ENCODE data around the gene PLEKHA1.

Gene PLEKHA1

DNA sequence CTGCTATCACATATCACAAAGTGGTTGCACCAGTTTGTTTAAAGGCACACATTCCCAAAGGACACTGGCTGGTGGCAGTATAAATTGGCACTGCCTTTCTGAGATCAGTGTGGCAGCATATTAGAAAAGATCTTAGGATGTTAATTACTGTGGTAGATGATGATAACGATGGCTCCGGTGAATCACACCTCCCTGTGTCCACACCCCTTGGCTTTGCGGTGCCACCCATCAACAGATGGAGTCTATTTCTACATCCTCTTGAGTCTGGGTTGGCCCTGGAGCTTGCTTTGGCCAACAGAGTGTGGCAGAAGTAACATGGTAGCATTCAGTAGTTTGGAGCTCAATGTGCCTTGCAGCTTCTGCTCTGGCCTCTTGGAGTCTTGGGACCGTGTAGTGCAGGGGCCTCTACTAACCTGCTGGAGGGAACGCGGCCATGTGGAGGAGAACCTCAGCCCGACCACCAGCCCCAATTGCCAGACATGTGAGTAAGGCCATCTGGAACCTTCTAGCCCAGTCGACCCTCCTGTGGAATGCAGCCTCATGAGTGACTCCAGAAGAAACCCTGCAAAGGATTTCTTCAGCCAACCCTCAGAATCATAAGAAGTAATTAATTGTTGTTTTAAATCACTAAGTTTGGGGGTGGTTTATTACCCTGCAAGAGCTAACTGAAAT, 27.2 kb upstream of the PLEKHA1 start:
- no peak for DNase-seq

DNA sequence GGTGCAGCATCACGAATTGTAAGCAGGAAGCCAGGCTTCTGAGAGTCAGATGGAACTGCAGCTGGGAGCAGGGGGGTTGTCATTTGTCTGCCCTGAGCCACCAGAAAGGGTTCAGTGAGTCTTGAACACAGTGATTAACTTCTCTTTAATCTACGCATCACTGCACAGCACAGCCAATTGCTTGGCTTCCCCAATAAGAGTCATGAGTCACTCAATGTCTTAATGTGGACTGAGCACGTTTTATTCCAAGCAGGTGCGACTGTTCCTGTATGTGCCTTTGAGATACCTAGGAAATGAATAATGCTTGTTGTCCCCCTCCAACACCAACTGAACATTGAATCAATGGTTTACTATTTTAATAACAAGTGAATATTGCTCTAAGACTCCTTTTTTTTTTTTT, 26.0 kb upstream of the PLEKHA1 start:
- no peak for DNase-seq

DNA sequence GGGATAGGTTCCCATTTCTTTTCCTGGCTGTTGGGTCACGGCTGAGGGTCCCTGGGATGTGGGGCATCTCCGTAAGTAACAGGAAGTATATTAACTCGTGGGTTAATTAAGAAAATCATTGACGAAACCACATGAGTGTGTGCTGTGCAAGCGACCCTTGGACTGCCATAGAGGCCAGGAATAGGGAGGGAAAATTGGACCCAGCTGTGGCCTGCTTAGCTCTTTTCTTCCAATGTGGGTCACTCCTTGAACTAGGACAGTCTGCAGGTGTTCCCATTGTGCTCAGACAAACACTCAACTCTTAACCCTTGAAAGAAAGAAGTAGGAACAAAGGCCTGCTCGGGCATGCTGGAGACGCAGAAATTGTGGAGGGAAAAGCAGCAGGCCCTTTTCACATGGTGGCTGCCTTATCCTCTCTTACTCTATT, 25.6 kb upstream of the PLEKHA1 start:
- DNase-seq, result no peak

DNA sequence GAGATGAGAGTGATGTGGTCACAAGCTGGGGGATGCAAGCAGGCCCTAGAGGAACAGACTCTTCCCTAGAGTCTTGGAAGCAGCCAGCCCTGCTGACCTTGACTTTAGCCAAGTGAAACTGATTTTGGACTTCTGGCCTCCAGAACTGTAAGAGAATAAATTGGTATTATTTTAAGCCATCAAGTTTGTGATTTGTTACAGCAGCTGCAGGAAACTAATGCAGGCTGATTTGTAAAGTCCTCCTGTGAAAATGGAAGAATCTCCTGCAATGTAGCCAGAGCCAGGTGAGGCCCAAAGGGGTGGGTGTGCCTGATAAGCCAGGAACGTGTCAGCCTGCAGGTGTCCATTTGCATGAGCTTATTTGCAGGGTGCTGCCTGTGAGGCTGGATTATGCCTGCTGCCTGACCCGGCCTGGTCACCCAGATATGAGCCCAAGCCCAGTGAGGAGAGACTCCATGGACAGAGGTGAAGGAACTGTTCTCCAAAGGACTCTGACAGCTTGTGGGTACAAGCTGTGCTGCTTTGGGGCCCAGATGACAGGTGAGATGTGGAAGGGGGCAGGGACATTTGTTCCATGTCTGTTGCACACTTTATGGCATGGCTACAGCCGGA, 24.6 kb upstream of the PLEKHA1 start:
- no peak for DNase-seq

DNA sequence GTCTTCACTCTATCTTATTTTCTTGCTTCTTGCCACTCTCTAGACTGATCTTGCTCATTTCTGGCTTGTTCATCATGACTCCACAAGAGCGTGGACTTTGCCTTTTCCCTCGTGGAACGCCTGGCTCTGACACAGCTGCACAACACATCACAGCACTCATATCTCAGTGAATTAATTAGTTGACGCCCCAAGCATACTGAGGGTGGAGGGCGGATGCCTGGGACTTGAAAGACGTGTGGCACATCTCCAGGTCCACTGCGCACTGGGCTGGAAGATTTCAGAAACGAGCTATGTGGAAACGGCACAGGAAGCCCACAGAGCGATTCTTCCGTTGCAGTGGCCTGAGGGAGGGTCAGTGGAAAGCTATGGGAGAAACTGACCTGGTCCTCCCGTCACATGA, 23.6 kb upstream of the PLEKHA1 start:
- no peak for DNase-seq

DNA sequence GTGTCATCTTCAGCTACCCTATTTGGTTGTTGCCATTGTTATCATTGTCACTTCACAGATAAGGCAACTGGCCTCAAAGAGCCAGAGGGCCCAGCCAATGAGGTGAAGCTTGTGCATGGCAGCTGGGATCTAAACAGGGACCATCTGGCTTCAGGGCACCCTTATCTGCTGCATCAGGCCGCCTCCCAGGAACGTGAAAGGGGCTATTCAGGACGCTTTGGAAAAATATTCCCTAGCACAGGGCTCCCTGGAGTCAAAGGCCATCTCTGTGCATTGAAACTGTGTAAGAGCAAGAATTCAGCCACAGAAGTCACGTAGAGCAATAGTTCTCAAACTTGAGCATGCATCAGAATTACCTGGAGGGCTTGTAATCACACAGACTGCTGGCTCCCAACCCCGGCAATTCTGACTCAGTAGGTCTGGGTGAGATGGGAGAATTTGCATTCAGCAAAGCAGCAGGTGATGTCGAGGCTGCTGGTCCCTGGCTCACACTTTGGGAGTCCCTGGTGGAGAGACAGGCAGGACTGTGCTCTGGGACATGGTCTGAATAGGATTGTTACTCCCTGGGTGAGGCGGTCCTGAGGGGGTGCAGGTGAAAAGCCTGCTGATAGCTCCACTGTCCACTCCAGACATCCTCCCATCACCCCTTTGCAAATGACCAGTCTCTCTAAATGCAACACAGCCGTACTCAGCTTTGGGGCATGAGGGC, 21.5 kb upstream of the PLEKHA1 start:
- no peak for DNase-seq

DNA sequence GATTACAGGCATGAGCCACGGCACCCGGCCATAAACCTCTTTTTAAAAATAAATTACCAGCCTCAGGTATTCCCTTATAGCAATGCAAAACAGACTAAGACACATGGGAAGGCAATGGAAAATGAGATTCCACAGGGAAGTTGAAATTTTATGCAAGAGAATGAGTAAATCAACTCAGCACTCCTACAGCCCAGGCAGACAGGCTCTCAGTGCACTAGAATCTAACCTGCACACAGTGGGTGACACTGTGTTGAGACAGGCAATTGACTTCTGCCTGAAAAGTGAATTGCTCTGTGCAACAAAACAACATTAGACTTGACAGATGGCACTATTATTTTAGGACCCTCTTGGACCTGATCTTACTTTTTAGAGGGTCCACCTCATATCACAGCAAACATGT, 20.1 kb upstream of the PLEKHA1 start:
- DNase-seq, result no peak

DNA sequence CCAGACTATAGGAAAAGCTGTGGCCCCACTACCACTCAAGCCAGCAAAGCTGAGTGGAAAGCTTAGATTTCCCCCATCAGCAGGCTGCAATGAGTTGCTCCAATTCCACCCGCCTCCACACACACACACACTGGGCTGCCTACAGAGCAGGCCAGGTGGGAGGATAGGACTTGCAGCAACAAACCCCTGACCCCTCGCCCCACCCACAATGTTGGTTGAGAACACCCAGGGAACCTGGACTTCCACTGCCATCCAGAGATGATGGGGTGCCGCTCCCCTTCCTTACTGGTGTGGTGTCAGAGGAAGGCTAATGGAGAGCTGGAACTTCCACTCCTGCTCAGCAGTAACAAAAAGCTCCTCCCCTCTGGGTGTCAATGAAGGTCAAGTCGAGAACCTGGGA, 16.8 kb upstream of the PLEKHA1 start:
- no peak for DNase-seq

DNA sequence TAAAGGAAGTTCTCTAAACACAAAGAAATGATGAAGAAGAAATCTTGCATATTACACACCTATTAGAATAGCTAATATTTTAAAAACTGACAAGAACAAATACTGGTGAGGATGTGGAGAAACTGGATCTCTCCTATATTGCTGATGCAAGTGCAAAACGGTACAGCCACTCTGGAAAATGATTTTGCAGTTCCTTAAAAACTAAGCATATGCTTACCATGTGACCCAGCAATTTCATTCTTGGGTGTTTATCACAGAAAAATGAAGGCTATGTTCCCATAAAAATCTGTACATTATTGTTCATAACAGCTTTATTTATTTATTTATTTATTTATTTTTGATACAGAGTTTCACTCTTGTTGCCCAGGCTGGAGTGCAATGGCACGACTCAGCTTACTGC, 14.9 kb upstream of the PLEKHA1 start:
- DNase-seq, result no peak

DNA sequence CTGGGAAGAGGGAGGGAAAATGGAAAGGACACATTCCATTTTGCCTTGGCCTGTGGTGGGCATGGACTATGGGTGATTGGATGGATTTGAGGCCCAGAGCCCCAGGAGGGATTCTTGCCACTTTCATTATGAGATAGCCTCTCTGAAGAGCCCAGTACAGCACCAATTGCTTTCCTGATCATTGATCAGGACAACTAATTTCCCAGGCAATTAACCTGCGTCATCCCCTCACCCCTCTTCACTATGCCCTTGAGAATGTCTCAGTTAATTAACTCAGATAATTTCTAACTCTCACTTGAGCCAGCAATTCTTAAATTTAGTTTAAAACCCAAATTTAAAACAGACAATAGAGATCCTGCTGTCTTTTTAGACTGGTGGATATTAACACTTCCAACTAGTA, 13.5 kb upstream of the PLEKHA1 start:
- no peak for DNase-seq

DNA sequence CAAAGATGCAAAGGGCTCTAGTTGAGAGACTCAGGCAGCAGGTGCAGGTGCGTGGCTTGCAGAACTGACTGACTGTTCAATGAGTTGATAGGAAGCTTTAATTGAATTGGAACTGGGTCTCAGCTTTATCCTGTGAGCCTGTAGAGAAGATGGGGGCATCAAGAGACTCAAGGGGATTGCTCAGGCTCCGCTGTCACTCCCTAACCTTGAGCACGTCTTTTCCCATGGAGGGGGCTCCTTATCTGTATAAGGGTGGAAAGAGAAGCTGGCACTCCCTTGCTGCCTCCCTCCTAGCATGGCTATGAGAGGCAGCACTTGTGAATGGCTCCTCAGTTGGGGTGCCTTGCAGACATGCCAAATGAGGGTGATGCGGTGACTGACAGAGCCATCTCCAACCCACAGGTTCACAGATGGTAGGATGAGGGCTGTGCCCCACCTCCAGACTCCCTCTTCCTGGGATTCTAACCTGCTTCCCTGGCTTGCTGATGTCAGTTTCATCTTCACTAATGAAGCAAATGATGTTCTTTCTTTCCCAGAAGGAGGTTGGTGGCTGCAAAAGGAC, 12.4 kb upstream of the PLEKHA1 start:
- DNase-seq, result no peak

DNA sequence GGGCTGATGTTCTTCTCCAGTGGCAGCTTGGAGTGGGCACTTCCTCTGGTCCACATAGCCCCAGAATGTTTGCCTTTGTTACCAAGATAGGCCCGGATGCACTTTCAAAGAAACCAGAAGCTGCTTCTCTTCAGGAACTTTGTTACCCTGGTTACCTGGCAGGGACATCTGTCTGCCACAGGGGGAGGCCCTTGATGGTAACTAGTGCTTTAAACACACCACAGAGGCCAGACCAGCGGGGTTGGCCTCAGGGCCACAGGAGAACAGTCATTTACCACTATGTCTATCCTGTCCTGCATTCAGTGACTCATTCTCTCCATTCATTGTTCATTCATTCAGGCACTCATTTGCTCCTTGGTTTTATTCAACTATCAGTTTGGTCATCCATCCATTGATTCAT, 11.9 kb upstream of the PLEKHA1 start:
- no peak for DNase-seq

DNA sequence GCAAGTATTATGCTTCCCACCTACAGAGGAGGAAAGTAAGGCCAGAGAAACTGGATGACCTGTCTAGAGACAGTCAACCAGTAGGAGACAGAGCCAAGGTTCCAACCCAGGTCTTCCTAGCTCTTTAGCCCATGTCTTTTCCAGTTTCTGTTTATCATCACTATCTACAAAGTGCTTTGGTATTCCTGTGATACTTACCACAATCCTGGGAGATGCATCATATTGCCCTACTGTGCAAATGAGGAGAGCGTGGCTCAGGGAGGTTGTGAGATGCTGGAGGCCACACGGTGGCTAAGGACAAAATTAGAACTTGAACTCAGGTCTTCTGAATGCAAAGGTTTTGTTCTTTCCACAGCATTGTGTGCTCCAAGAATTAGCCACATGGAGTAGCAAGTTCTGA, 11.2 kb upstream of the PLEKHA1 start:
- DNase-seq, result no peak

DNA sequence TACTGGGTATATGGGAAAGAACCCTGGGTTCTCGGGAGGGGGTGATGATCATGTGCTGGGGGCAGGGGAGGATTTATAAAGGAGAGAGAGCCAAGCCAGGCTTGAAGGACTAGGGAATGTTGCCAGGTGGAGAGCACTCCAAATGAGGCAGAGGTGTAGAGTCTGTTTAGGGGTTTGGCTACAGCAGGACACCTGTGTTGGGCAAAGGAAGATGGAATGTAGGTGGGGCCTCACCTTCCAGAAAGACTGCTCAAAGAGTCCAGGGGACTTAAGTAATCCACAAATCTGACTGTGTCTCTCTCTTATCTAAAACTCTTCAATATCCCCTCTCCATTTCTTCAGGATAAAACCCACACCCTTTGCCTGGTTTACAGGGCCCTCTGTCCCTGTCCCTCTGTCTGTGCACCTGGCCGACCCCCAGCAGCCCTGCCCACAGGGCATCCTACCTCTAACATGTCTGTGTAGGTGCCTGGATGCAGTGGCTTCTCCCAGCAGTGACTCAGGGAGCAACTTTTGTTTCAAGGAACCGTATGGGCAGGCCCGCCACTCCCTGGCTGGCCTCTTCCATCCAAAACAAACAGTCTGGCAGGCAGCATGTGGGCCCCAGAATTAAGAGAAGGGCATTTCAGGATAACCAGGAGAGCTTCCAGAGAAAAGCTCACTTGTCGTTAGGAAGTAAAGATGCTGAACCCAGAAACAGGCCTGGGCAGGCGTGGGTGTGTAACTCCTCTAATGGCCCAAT, 10.6 kb upstream of the PLEKHA1 start:
- no peak for DNase-seq

DNA sequence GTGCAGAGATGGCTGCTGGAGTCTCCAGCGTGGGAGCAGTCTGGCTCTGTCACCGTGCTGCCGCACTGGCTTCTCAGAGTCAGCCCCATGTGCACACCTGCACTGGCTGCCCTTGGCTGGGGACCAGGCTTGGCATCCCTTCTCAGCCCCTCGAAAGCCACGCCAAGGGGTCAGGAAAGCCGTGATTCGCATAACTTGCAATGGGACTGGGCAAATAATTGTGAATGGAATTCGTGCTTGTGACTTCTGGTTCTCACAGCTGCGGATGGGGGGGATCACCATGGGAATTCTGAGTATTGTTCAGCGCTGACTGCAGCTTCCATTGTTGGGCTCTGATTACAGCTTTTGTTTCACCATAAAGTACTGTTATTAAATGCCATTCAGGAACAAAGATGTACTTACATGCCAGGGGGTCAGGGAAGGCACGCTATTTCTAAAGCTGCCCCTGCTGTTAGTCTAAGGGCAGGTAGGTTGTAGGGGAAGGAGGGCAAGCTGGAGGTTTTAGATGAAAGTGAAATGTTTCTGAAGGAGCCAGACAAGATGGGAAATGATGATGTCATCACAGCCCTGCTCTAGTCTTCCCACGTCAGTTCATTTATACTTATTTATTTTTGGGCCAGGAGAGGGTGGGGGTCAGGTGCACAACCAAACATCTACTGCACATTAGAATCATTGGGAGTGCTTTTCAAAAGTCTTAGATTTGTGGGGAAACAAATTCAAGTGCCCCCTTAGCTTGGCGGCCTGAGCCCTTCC, 5.8 kb upstream of the PLEKHA1 start:
- DNase-seq, result peak; percentile 63

DNA sequence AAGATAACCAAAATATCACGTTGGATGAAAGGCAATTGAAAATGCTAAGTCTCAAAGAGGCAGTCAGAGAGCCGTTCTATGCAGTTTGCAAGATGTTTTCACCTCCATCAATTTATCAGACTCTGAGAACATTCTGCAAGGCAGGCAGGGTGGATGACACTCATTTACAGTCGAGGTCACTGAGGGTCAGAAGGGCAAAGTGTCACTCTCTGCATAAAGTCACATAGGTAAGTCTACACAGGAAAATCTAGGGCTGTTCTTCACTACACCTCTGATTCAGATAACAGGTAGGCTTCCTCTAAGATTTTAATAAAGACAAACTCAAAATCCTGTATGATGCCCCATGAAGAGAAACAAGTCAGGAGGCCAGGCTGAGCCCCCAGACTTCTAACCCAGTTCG, 1.4 kb upstream of the PLEKHA1 start:
- DNase-seq, result no peak

DNA sequence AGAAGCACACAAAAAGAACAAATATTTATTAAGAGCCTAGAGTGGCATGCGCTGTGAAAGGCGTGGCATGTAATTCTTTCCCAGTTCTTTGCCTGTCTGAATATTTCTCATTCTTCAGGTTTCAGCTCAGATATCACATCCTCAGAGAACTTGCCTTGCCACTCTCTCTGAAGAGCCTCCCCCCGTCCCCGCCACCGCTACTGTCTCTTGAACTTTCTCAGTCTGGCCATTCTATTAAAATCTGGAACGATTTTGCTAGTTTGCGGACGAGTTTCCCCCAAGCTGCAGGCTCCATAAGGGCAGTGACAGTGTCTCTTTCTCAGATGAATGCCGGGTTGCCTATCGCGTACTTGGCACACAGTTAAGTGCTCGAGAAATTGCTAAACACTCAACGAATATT, 787 bp upstream of the PLEKHA1 start:
- DNase-seq, result peak; percentile 77

DNA sequence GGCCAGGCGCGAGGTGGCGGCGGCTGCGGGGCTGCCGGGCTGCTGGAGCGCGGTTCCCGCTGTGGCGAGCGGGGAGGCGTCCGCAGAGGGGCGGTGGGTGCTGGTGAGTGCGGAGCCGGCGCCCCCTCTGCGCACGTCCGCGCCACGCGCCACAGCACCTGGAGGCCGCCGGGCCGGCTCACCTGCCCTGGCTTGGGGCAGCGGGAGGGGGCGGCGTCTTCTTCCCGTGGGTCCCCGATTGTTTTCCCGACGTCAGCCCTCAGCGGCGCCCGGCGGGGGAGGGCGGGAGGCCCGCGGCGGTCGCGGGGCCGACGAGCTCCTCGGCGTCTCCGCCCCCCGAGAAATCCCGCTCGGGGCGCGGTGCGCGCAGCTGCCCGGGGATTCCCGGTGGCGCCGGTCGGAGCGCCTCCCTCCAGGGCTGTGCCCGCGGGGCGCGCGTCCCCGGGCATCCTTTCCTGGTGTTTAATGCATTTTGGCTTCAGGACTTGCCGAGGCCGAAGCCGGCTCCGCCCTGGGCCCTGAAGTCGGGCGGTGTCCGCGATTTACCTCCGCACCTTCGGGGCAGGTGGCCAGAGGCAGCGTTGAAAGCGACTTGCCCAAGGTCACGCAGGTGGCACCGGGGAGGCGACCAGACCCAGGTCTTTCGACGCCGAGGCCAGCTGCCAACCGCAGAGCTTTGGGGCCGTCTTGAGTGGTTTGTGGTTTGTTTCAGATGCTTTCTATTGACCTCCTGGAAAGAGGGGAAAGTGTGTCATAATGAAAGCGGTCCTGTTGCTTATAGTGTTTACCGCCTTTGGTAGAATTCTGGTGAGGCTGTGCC, 561 bp downstream of the PLEKHA1 start:
- DNase-seq, result peak; percentile 56

DNA sequence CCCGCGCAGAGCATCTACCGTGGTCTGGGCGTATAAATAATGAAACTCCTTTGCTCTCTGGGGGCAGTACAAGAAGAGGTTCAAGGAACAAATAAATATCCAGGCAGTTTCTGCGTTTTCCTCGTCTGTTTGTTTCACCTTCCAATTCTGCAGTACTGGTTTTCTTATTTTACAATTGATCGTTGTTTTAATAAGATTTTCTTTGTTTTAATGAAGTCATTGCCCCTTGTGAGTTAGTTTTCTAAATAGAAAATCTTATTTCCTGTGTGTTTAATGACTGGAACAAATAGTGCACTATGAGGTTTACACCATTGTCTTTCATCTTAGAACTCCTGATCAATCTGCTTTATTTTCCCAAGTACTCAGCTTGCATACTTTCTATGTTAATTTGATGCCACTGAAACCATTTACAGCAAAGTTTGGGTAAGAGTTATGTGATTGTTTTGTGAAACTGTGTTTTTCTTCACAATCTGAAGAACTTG, 1.2 kb downstream of the PLEKHA1 start:
- DNase-seq, result no peak

DNA sequence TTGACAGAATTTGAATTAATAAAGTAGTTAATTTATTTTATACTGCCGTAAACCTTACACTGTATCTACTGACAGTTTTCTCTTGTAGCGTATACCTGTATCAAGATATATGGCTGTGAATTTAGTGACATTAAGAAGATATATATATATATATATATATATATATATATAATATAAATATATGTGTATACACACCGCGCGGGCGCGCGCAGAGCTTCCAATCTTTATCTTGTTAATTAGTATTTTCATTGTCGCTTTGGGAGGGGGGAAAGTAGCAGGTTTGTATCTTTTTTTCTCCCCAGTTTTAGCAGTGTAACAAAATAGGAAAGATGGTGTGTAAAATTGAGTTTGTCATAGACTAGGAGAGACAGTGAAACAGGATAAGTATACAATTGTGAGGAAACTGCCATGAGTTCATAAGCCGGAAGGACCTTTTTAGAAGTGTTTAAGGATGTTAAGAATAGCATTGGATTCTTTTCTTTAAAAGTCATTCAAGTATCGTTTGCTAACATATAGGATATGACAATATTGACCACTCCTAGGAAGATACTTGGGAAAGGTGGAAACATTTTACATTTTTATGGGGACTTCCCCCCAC, 2.0 kb downstream of the PLEKHA1 start:
- DNase-seq, result no peak

DNA sequence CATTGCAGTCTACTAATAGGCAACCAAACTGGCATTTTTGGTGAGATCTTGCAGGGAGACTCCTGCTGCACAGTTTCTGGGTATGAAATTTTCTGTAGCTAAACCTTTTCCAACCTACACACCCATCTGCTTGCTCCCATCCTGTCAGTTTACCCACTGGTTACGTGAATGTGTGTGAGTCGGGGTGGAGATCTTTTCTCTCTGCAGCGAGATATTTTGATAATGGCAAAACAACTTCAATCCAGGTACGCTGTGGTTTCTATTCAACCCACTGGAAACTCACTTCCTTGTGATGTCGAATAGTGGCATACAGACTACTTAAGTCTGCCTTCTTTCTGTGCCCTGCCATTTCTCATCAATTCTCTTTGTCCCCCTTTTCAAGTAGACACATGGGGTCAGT, 4.5 kb downstream of the PLEKHA1 start:
- no peak for DNase-seq

All from midbrain (tissue), 1 donor.